ENCODE measurements around the gene TM4SF18.

TM4SF18 gene

GRCh38 chr3:149377408-149378364 lies 44.2 kb upstream of the TM4SF18 start, which contains the start of gene TM4SF1:
TSS of gene TM4SF1 (minus strand) at chr3:149377649. CDS start at chr3:149377547, 102 bp downstream.
- H3K4me3 ChIP-seq (ENCODE audit: control insufficient read depth, low read depth, low read length) = peak within 1 kb of the TSS; percentile 57
- TF ChIP-seq CTCF (conservative IDR thresholded peaks at IDR 0.05; ENCODE audit: control insufficient read depth, insufficient read depth, low read depth, low read length) = no peak
- peak; percentile 95 for DNase-seq (ENCODE audit: low read depth)

- DNase-seq (ENCODE audit: low read depth) = peak; percentile 49
- peak overlapping the region; percentile 57 for H3K4me3 ChIP-seq (ENCODE audit: control insufficient read depth, low read depth, low read length)
Measured at GRCh38 chr3:149376718-149377407, 43.4 kb upstream of the TM4SF18 start.

GRCh38 chr3:149375501-149376196 lies 42.2 kb upstream of the TM4SF18 start:
- no peak for DNase-seq (ENCODE audit: low read depth)
- no peak for TF ChIP-seq CTCF (conservative IDR thresholded peaks at IDR 0.05; ENCODE audit: control insufficient read depth, insufficient read depth, low read depth, low read length)
- H3K4me3 ChIP-seq (ENCODE audit: control insufficient read depth, low read depth, low read length) = peak overlapping the region; percentile 57

More at GRCh38 chr3:149376718-149377407, 43.4 kb upstream of the TM4SF18 start:
- TF ChIP-seq CTCF (conservative IDR thresholded peaks at IDR 0.05; ENCODE audit: control insufficient read depth, insufficient read depth, low read depth, low read length) = no peak

- DNase-seq (ENCODE audit: low read depth) = no peak
Measured at GRCh38 chr3:149374793-149375500, 41.5 kb upstream of the TM4SF18 start.

GRCh38 chr3:149374391-149374790 lies 41.0 kb upstream of the TM4SF18 start:
- no peak overlapping the region for H3K4me3 ChIP-seq (ENCODE audit: control insufficient read depth, low read depth, low read length)
- no peak for TF ChIP-seq CTCF (conservative IDR thresholded peaks at IDR 0.05; ENCODE audit: control insufficient read depth, insufficient read depth, low read depth, low read length)

More at GRCh38 chr3:149374793-149375500, 41.5 kb upstream of the TM4SF18 start:
- H3K4me3 ChIP-seq (ENCODE audit: control insufficient read depth, low read depth, low read length) = no peak overlapping the region
- TF ChIP-seq CTCF (conservative IDR thresholded peaks at IDR 0.05; ENCODE audit: control insufficient read depth, insufficient read depth, low read depth, low read length) = no peak

More at GRCh38 chr3:149374391-149374790, 41.0 kb upstream of the TM4SF18 start:
- no peak for DNase-seq (ENCODE audit: low read depth)

Measured in fibroblast of mammary gland (primary cell).